Hepatocyte (in vitro differentiated cells): ENCODE results near the gene PPP3CA. TPM values are rescaled to one million over a fixed set of nuclear protein-coding genes. Genes with fewer than 3 reads are reported as not detected.

Source experiments
- DNase-seq: peaks from one replicate; pipeline ENCODE4 v3.0.0-alpha.2; 2016; ENCODE audit warnings: low spot score
- H2AFZ ChIP-seq: fragments of 200-600 bp; sonication (generic); 2 replicates; pipeline ENCODE4 v1.6.0; 2016; ENCODE audit warnings: antibody characterized with exemption, mild to moderate bottlenecking
- H3K27ac ChIP-seq: fragments of 200-600 bp; sonication (generic); 2 replicates; pipeline ENCODE4 v1.5.1; 2016; ENCODE audit warnings: mild to moderate bottlenecking
- H3K27me3 ChIP-seq: fragments of 200-600 bp; sonication (generic); 2 replicates; pipeline ENCODE4 v1.6.1; 2016
- H3K36me3 ChIP-seq: fragments of 200-600 bp; sonication (generic); replicated peaks from 2 replicates; pipeline ENCODE4 v1.5.1; 2016; ENCODE audit warnings: low read depth; ENCODE audit not compliant: insufficient read depth
- H3K4me1 ChIP-seq: fragments of 200-600 bp; sonication (generic); 2 replicates; pipeline ENCODE4 v1.5.1; 2016; ENCODE audit warnings: mild to moderate bottlenecking, moderate library complexity; ENCODE audit not compliant: insufficient read depth
- H3K4me2 ChIP-seq: fragments of 200-600 bp; sonication (generic); 2 replicates; pipeline ENCODE4 v1.6.0; 2016
- H3K4me3 ChIP-seq: fragments of 200-600 bp; sonication (generic); 2 replicates; pipeline ENCODE4 v1.5.1; 2016; ENCODE audit warnings: mild to moderate bottlenecking
- H3K79me2 ChIP-seq: fragments of 200-600 bp; sonication (generic); 2 replicates; pipeline ENCODE4 v1.6.0; 2017; ENCODE audit warnings: mild to moderate bottlenecking
- H3K9me2 ChIP-seq: fragments of 200-600 bp; sonication (generic); replicated peaks from 2 replicates; pipeline ENCODE4 v1.6.0; 2017; ENCODE audit warnings: mild to moderate bottlenecking; ENCODE audit not compliant: insufficient read depth
- H3K9me3 ChIP-seq: fragments of 200-600 bp; sonication (generic); 2 replicates; pipeline ENCODE4 v1.5.1; 2016; ENCODE audit warnings: low read depth, mild to moderate bottlenecking
- H4K20me1 ChIP-seq: fragments of 200-600 bp; sonication (generic); 2 replicates; pipeline ENCODE4 v1.6.0; 2016; ENCODE audit warnings: mild to moderate bottlenecking; ENCODE audit not compliant: insufficient read depth, poor library complexity, severe bottlenecking
- EZH2 ChIP-seq: fragments of 200-600 bp; sonication (generic); IDR thresholded peaks from 2 replicates; pipeline ENCODE4 v1.6.1; 2016; ENCODE audit warnings: antibody characterized with exemption, mild to moderate bottlenecking, borderline replicate concordance
- EZH2phosphoT487 ChIP-seq: fragments of 200-600 bp; sonication (generic); IDR thresholded peaks from one replicate; pipeline ENCODE4 v1.6.1; 2018; ENCODE audit warnings: antibody characterized with exemption, mild to moderate bottlenecking, low read depth, moderate library complexity; ENCODE audit not compliant: unreplicated experiment, severe bottlenecking
- WGBS: methylation state at CpG from one replicate; pipeline ENCODE4 v1.1.6; 2016; ENCODE audit warnings: low lambda C conversion rate; ENCODE audit errors: missing lambda C conversion rate; 5-methylcytosine and 5-hydroxymethylcytosine counted together
- polyA plus RNA-seq: library from polyadenylated mRNA; unstranded; fragments of >200 nt; fragmentation: Nextera tagmentation; extraction: Ambion mirVana; gene quantifications from 2 replicates; pipeline ENCODE4 v1.2.1, GENCODE V29; 2016
- total RNA-seq: library from RNA; depleted of rRNA; stranded (reverse); fragments of >200 nt; gene quantifications from 2 replicates; pipeline ENCODE4 v1.2.3, GENCODE V29; 2014
- TF ChIP-seq, protein P1 (sequence below): fragments of 200-600 bp; sonication (generic); IDR thresholded peaks from 2 replicates; pipeline ENCODE4 v1.5.1; 2016; ENCODE audit warnings: antibody characterized with exemption, mild to moderate bottlenecking; ENCODE audit not compliant: poor library complexity

The PPP3CA gene
- total RNA-seq = 47.8 and 49.5 TPM in 2 replicates
- 12.9 and 15.6 TPM in 2 replicates for polyA plus RNA-seq

DNA sequence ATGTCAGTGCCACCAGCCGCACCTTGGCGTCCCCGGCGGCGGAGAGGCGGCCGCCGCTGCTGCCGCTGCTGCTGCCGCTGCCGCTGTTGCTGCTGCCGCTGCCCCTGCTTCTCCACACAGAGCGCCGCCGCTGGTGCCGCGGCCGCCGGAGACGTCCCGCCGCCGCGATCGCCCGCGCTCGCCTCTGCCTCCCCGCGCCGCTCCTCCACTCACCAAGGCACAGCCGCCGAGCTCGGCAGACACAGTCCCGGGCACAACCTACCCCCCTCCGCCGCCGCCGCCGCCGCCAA, at the start of gene PPP3CA:
Gene PPP3CA (minus strand): TSS at position 260 of the 290 bp plus-strand sequence.
- H3K4me2 ChIP-seq = peak within 1 kb of the TSS; percentile 87
- H3K9me2 ChIP-seq = no peaks in the 10 kb centered on the region
- H3K79me2 ChIP-seq = peaks cover 40% of the 10 kb centered on the region
- H2AFZ ChIP-seq = peak within 1 kb of the TSS; percentile 86
- TF ChIP-seq EZH2 (no peak), EZH2phosphoT487 (no peak)
- TF ChIP-seq, protein P1, sequence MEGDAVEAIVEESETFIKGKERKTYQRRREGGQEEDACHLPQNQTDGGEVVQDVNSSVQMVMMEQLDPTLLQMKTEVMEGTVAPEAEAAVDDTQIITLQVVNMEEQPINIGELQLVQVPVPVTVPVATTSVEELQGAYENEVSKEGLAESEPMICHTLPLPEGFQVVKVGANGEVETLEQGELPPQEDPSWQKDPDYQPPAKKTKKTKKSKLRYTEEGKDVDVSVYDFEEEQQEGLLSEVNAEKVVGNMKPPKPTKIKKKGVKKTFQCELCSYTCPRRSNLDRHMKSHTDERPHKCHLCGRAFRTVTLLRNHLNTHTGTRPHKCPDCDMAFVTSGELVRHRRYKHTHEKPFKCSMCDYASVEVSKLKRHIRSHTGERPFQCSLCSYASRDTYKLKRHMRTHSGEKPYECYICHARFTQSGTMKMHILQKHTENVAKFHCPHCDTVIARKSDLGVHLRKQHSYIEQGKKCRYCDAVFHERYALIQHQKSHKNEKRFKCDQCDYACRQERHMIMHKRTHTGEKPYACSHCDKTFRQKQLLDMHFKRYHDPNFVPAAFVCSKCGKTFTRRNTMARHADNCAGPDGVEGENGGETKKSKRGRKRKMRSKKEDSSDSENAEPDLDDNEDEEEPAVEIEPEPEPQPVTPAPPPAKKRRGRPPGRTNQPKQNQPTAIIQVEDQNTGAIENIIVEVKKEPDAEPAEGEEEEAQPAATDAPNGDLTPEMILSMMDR = peak; percentile 3
- peak within 1 kb of the TSS; percentile 95 for H3K27ac ChIP-seq
- H3K4me1 ChIP-seq = peaks cover 11% of the 10 kb centered on the region
- H3K4me3 ChIP-seq = peak within 1 kb of the TSS; percentile 90
- no peaks in the 10 kb centered on the region for H3K9me3 ChIP-seq
- H3K27me3 ChIP-seq = no peaks in the 10 kb centered on the region
- 1% methylated on average over 13 of the region's 41 CpGs for WGBS
- no peaks in the 10 kb centered on the region for H3K36me3 ChIP-seq
- H4K20me1 ChIP-seq = peaks cover 33% of the 10 kb centered on the region
- DNase-seq = no peak

DNA sequence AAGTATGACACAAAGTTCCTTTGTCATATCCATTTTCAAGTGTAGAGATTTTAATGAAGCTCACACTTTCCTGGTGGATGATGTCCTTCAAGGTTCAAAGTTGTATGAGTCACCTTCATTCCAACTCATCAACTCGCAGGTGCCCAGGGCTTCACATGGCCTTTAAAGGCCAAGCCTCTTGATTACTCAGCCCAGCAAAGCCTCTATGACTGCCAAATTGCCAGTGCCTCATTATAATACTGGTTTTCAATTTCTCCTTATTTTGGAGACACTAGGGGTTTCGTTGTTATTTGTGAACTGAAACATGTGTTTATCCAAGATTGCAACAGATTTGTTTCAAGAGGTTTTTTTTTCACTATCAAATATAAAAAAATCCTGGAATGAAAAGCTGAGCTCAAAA, 45.9 kb upstream of the PPP3CA start:
- Histone ChIP-seq H3K9me3 (no peaks in the 10 kb centered on the region), H3K4me2 (no peak overlapping the region), H3K4me3 (no peak overlapping the region), H2AFZ (no peak overlapping the region), H3K9me2 (no peaks in the 10 kb centered on the region), H3K27me3 (no peaks in the 10 kb centered on the region), H3K4me1 (no peaks in the 10 kb centered on the region), H4K20me1 (no peaks in the 10 kb centered on the region), H3K27ac (no peak overlapping the region), H3K36me3 (no peaks in the 10 kb centered on the region), H3K79me2 (no peaks in the 10 kb centered on the region)
- 62% methylated on average over 2 of the region's 2 CpGs for WGBS
- TF ChIP-seq, protein P1 = no peak
- TF ChIP-seq EZH2phosphoT487 (no peak), EZH2 (no peak)
- peak; percentile 19 for DNase-seq

DNA sequence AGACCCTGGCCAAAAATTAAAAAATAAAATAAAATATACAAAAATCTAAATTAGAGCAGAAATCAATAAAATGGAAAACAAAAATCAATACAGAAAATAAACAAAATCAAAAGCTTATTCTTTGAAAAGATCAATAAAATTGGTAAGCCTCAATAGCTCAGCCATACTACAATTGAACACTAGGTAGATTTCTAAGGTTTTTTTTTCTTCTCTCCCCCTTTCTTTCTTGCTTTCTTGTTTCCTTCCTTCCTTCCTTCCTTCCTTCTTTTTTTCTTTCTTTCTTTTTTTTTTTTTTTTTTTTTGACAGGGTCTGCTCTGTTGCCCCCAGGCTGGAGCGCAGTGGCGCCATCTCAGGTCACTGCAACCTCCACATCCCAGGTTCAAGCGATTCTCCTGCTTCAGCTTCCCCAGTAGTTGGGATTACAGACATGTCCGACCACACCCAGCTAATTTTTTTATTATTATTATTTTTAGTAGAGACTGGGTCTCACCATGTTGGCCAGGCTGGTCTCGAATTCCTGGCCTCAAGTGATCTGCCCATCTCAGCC, 23.4 kb upstream of the PPP3CA start:
- no peaks in the 10 kb centered on the region for H3K4me1 ChIP-seq
- no peaks in the 10 kb centered on the region for H4K20me1 ChIP-seq
- no peak overlapping the region for H3K4me2 ChIP-seq
- H3K27ac ChIP-seq = no peak overlapping the region
- H3K9me2 ChIP-seq = no peaks in the 10 kb centered on the region
- no peaks in the 10 kb centered on the region for H3K79me2 ChIP-seq
- H2AFZ ChIP-seq = no peak overlapping the region
- no peak overlapping the region for H3K4me3 ChIP-seq
- DNase-seq = no peak
- H3K27me3 ChIP-seq = no peaks in the 10 kb centered on the region
- H3K36me3 ChIP-seq = no peaks in the 10 kb centered on the region
- TF ChIP-seq, protein P1 = no peak
- TF ChIP-seq EZH2phosphoT487 (no peak), EZH2 (no peak)
- 94% methylated on average over 5 of the region's 5 CpGs for WGBS
- H3K9me3 ChIP-seq = no peaks in the 10 kb centered on the region
